ENCODE data around the gene SV2B. TPM values are rescaled to one million over a fixed set of nuclear protein-coding genes. Genes with fewer than 3 reads are reported as not detected.

Gene SV2B
- total RNA-seq, 2 experiments from 2014 or later: not detected

- Histone ChIP-seq H3K27me3 (ENCODE audit: control insufficient read depth in 1 of 2, insufficient read depth in 2 of 2, low read length in 2 of 2) (peaks cover 3 to 14% of the 10 kb centered on the region in 2 experiments), H3K9me3 (ENCODE audit: control insufficient read depth in 1 of 2, insufficient read depth in 1 of 2, low read length in 2 of 2) (no peaks in the 10 kb centered on the region), H3K36me3 (ENCODE audit: insufficient read depth, low read length) (no peaks in the 10 kb centered on the region), H3K4me3 (ENCODE audit: low read length) (no peak overlapping the region), H3K27ac (ENCODE audit: low read depth in 1 of 2, low read length in 2 of 2) (no peak overlapping the region), H3K4me1 (ENCODE audit: insufficient read depth, low read length) (no peaks in the 10 kb centered on the region)
- Mint-ChIP-seq H3K4me1 (ENCODE audit: low read depth) (no peaks in the 10 kb centered on the region), H3K4me3 (no peak overlapping the region), H3K27ac (no peak overlapping the region), H3K36me3 (ENCODE audit: low read depth) (no peaks in the 10 kb centered on the region), H3K27me3 (peaks cover 35% of the 10 kb centered on the region), H3K9me3 (no peaks in the 10 kb centered on the region)
- ATAC-seq (ENCODE audit: poor library complexity): no peak
- CTCF ChIA-PET: interaction anchor here (1.2 kb wide), 1 partner anchor 13 kb away, joined by 3 read pairs; no protein-coding TSS in a partner anchor
- POLR2A ChIA-PET: no interaction called here
- TF ChIP-seq CTCF (IDR thresholded peaks at IDR 0.05): no peak
- no peak for DNase-seq
- intact Hi-C loops (cut with DNase I, micrococcal nuclease): no loop called here
Measured at GRCh38 chr15:91259077-91259476, 159.0 kb downstream of the SV2B start.

DNA sequence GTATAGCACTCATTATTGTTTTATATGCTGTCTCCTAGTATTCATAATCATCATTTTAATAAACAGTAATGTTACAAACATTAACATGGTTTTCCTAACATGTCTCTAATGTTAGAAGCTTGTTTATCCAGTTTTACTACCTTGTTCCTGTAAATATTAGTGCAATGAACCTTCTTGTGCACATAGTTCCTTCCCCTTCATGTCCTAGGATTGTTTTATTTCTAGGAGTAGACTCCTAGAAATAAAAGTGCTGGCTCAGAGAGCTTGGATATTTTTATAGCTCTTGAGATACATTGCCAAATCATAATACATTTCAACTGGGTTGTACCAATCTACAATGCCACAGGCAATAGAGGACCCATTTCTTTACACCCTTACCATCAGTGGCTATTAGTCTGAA, 161.3 kb downstream of the SV2B start:
- peaks cover 21% of the 10 kb centered on the region for H3K27me3 Mint-ChIP-seq
- no peak overlapping the region for H3K27ac Mint-ChIP-seq
- ChIA-PET POLR2A (no interaction called here), CTCF (no interaction called here)
- H3K4me3 Mint-ChIP-seq: no peak overlapping the region
- DNase-seq: no peak
- no peak for ATAC-seq (ENCODE audit: poor library complexity)
- no peaks in the 10 kb centered on the region for H3K4me1 Mint-ChIP-seq (ENCODE audit: low read depth)
- no peaks in the 10 kb centered on the region for H3K9me3 Mint-ChIP-seq
- Histone ChIP-seq H3K4me1 (ENCODE audit: insufficient read depth, low read length) (no peaks in the 10 kb centered on the region), H3K36me3 (ENCODE audit: insufficient read depth, low read length) (no peaks in the 10 kb centered on the region), H3K27ac (ENCODE audit: low read depth in 1 of 2, low read length in 2 of 2) (no peak overlapping the region), H3K27me3 (ENCODE audit: control insufficient read depth in 1 of 2, insufficient read depth in 2 of 2, low read length in 2 of 2) (peaks cover 3 to 16% of the 10 kb centered on the region in 2 experiments), H3K4me3 (ENCODE audit: low read length) (no peak overlapping the region), H3K9me3 (ENCODE audit: control insufficient read depth in 1 of 2, insufficient read depth in 1 of 2, low read length in 2 of 2) (no peaks in the 10 kb centered on the region)
- TF ChIP-seq CTCF (IDR thresholded peaks at IDR 0.05): no peak
- H3K36me3 Mint-ChIP-seq (ENCODE audit: low read depth): no peaks in the 10 kb centered on the region
- intact Hi-C loops (cut with DNase I, micrococcal nuclease): no loop called here

DNA sequence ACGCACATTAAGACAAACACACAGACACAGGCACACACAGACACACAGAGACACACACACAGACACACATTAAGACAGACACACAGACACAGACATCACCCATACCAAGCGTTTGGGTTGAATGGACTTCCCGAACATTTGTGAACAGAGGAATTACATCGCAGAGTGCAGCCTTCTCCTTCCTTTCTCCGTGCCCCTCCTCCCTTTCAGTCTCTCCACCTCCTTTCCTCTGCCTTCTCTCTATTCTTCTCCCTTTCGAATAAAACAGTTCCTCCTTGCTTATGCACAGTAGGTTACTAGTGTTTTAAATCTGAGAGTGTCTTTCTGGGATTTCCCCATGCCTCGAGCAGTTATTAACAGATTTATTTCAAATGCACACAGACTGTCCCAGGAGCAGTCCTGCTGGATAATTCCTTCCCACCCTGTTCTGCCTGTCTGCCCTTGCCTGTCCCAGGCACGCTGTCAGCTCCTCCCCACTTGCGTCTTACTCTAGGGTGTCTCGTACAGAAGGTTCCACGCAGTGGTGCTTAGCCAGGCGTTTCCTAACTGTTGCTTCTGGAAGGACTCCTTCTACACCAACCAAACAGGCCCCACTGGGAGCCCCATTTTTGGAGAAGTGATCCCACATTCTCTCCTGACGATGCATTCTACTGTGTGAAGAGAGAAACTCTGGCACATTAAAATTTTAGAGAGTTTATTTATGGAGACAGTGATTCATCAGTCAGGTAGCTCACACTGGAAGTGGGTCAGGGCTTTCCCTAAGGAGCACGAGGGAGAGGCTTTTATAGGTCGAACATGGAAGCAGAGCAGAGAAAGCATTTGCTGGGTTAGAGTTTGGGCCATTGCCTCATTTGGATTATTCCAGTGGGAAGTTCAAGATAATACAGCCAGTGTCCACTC, 163.8 kb downstream of the SV2B start:
- H3K4me3 ChIP-seq (ENCODE audit: low read length): no peak overlapping the region
- POLR2A ChIA-PET: no interaction called here
- intact Hi-C loops (cut with DNase I, micrococcal nuclease): no loop called here

More for the DNA sequence above, 163.8 kb downstream of the SV2B start:
- no peaks in the 10 kb centered on the region for H3K36me3 Mint-ChIP-seq (ENCODE audit: low read depth)
- H3K27me3 ChIP-seq (ENCODE audit: control insufficient read depth in 1 of 2, insufficient read depth in 2 of 2, low read length in 2 of 2): peaks cover 3 to 10% of the 10 kb centered on the region in 2 experiments
- no peak for TF ChIP-seq CTCF (IDR thresholded peaks at IDR 0.05)
- H3K4me3 Mint-ChIP-seq: no peak overlapping the region
- no peaks in the 10 kb centered on the region for H3K36me3 ChIP-seq (ENCODE audit: insufficient read depth, low read length)
- DNase-seq (no peak), ATAC-seq (ENCODE audit: poor library complexity) (no peak)
- no peak overlapping the region for H3K27ac ChIP-seq (ENCODE audit: low read depth in 1 of 2, low read length in 2 of 2)
- H3K27me3 Mint-ChIP-seq: peaks cover 18% of the 10 kb centered on the region
- H3K4me1 ChIP-seq (ENCODE audit: insufficient read depth, low read length): no peaks in the 10 kb centered on the region
- no peak overlapping the region for H3K27ac Mint-ChIP-seq
- no peaks in the 10 kb centered on the region for H3K4me1 Mint-ChIP-seq (ENCODE audit: low read depth)
- no peaks in the 10 kb centered on the region for H3K9me3 ChIP-seq (ENCODE audit: control insufficient read depth in 1 of 2, insufficient read depth in 1 of 2, low read length in 2 of 2)
- CTCF ChIA-PET: no interaction called here
- H3K9me3 Mint-ChIP-seq: no peaks in the 10 kb centered on the region

All from CD4-positive, alpha-beta T cell (primary cell).